Neuron (in vitro differentiated cells): ENCODE results near the gene SLC13A4.
"Not testable (repeated sequence)": the region's sequence is repeated elsewhere in the genome, so short reads cannot be mapped to it uniquely, and the experiment has no call there.

ENCODE experiments used
- H2AFZ ChIP-seq: one replicate; pipeline ENCODE4 v1.6.1; 2013; ENCODE audit warnings: low read depth, mild to moderate bottlenecking, inconsistent platforms, low read length, moderate library complexity
- H3K27me3 ChIP-seq: one replicate; pipeline ENCODE4 v1.6.1; 2013; ENCODE audit warnings: low read length; ENCODE audit not compliant: insufficient read depth
- H3K36me3 ChIP-seq: one replicate; pipeline ENCODE4 v1.6.1; 2013; ENCODE audit warnings: low read length; ENCODE audit not compliant: insufficient read depth
- H3K4me1 ChIP-seq: one replicate; pipeline ENCODE4 v1.6.1; 2013; ENCODE audit warnings: low read length; ENCODE audit not compliant: insufficient read depth
- H3K4me3 ChIP-seq: 2 replicates; pipeline ENCODE4 v1.5.1; 2013; ENCODE audit warnings: mild to moderate bottlenecking, low read length, moderate library complexity
- H3K9me3 ChIP-seq: one replicate; pipeline ENCODE4 v1.6.1; 2013; ENCODE audit warnings: low read length

SLC13A4 gene, protein sequence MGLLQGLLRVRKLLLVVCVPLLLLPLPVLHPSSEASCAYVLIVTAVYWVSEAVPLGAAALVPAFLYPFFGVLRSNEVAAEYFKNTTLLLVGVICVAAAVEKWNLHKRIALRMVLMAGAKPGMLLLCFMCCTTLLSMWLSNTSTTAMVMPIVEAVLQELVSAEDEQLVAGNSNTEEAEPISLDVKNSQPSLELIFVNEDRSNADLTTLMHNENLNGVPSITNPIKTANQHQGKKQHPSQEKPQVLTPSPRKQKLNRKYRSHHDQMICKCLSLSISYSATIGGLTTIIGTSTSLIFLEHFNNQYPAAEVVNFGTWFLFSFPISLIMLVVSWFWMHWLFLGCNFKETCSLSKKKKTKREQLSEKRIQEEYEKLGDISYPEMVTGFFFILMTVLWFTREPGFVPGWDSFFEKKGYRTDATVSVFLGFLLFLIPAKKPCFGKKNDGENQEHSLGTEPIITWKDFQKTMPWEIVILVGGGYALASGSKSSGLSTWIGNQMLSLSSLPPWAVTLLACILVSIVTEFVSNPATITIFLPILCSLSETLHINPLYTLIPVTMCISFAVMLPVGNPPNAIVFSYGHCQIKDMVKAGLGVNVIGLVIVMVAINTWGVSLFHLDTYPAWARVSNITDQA

DNA sequence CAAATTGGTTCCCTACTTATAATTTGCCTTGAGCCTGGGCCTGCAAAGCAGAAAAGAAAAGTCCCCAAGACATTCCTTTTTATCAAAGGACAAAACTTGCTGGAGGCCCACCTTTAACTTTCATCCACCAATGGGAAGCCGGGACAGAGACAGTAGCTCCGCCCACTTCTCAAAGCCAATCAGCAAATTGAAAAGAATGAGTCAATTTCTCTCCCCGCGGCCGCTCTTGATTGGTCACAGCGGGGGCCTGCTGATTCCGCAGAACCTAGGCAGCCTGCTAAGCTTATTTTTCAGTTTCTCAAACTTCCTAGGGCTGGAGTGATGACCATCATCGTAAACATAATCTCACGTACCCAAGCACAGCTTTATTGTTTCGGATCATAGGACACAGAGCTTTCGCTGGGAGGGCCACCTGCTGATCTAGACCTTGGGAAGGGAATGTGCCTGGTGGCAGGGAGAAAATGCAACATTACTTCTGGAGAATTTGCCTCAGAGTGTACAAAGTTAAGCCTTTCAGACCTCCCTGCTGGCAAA, at the start of gene SLC13A4:
Gene SLC13A4, minus strand, starts transcription at position 51 of the 534 bp plus-strand sequence. CDS start 690 bp downstream, outside the sequence.
- Histone ChIP-seq H3K27me3 (no peaks in the 10 kb centered on the region), H3K4me3 (no peak within 1 kb of the TSS), H2AFZ (no peak within 1 kb of the TSS), H3K36me3 (no peaks in the 10 kb centered on the region), H3K4me1 (peaks cover 2% of the 10 kb centered on the region), H3K9me3 (no peaks in the 10 kb centered on the region)

DNA sequence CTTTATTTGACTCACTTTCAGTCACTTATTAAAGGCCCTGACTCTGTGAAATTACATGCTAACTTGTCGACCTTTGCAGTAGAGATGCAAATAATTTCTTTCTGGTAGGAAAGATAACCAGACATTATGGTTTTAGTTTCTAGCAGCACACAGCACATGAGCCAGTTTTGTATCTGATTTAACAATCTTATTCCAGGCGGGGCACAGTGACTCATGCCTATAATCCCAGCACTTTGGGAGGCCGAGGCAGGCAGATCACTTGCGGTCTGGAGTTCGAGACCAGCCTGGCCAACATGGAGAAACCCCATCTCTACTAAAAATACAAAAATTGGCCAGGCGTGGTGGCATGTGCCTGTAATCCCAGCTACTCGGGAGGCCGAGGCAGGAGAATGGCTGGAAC, 47.9 kb upstream of the SLC13A4 start:
- H3K4me3 ChIP-seq, H3K9me3 ChIP-seq, H3K4me1 ChIP-seq, H3K27me3 ChIP-seq, H2AFZ ChIP-seq, H3K36me3 ChIP-seq: not testable (repeated sequence)

DNA sequence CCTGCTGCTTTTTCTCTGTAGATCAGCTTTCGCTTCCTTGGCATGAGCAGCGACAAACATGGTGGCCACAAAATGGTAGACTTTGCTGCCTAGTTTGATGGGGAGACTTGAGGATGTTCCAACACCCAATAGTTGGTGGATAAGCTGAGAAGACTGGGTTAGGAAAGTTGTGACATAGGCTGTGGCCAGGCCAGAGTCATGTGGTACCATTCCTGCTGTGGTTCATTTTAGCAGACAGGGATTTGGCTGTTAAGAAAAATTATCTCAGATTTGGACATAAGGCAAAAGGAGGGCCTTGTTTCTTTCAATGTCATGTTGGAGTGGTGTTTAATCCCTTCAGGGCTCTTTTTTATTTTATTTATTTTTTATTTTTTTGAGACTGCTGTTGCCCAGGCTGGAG, 47.2 kb upstream of the SLC13A4 start:
- H3K4me1 ChIP-seq: peaks cover 5% of the 10 kb centered on the region
- H3K4me3 ChIP-seq: no peak overlapping the region
- no peak overlapping the region for H2AFZ ChIP-seq
- H3K9me3 ChIP-seq: no peaks in the 10 kb centered on the region
- H3K27me3 ChIP-seq: no peaks in the 10 kb centered on the region
- H3K36me3 ChIP-seq: no peaks in the 10 kb centered on the region

DNA sequence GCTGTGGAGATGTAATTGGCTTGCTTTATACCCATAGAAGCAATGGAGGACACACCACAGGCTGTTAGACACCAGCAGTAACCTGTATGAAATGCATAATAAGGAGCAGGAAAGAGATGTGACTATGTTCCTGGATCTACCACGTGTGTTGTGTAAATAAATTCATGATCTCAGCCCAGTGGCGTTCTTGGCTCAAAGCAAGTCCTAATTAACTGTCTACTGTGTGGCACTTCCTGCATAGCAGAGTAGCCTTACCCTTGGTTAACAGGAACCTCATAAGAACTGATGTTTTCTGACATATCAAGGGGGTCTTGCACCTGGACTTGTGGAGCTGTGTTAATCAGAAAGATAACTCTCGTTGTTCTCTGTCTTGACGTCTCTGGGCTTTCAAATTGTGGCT, 46.3 kb upstream of the SLC13A4 start:
- Histone ChIP-seq H3K36me3 (no peaks in the 10 kb centered on the region), H3K9me3 (no peaks in the 10 kb centered on the region), H3K4me1 (peaks cover 5% of the 10 kb centered on the region), H3K4me3 (no peak overlapping the region), H2AFZ (no peak overlapping the region), H3K27me3 (no peaks in the 10 kb centered on the region)

DNA sequence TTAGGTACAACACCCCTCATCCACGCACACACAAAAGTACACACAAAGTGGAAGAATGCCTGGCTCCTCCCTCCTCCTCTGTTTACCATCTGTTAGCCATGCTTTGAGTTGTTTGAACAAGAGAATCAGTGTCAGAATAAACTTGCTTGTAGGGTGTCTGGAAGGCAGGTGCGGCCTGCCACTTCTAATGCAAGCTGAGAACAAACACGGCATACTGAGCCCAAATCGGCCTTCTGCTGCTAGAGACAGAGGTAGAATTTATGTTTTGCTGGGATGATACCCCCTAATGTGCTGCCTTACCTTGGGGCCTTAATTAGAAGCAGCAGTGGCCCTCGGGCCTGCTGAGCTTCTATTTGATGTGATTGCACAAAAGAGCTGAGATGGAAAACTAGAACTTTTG, 45.5 kb upstream of the SLC13A4 start:
- Histone ChIP-seq H2AFZ (no peak overlapping the region), H3K4me1 (peaks cover 5% of the 10 kb centered on the region), H3K9me3 (no peaks in the 10 kb centered on the region), H3K27me3 (no peaks in the 10 kb centered on the region), H3K36me3 (no peaks in the 10 kb centered on the region), H3K4me3 (no peak overlapping the region)

DNA sequence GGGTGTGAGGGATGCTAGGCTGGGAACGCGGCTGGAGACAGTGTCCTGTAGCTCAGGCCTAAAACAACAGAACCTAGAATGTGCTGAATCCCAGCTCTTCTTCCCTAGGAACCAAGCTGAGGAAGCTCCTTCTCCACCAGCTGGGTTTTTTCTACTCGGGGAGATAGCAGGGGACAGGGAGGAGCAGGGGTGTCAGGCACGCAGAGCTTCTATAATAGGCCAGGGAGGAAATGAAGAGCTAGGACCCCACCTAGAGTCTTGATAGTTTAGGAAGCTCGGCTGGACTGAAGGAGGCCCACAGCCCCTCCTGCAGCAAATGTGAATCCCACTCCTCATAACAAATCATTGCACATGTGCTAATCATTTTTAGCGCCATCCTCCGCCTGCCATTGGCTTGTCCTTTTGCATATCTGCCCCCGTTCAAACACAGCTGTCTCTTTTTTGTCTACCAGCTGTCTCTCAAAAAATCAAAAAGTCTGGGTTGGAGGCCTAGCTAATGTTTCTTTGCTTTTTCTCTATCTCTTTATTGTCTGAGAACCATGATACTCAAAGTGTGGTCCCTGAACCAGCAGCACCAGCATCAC, 44.7 kb upstream of the SLC13A4 start:
- Histone ChIP-seq H3K27me3 (peaks cover 3% of the 10 kb centered on the region), H3K36me3 (no peaks in the 10 kb centered on the region), H3K9me3 (no peaks in the 10 kb centered on the region), H2AFZ (no peak overlapping the region), H3K4me3 (no peak overlapping the region), H3K4me1 (peaks cover 5% of the 10 kb centered on the region)

DNA sequence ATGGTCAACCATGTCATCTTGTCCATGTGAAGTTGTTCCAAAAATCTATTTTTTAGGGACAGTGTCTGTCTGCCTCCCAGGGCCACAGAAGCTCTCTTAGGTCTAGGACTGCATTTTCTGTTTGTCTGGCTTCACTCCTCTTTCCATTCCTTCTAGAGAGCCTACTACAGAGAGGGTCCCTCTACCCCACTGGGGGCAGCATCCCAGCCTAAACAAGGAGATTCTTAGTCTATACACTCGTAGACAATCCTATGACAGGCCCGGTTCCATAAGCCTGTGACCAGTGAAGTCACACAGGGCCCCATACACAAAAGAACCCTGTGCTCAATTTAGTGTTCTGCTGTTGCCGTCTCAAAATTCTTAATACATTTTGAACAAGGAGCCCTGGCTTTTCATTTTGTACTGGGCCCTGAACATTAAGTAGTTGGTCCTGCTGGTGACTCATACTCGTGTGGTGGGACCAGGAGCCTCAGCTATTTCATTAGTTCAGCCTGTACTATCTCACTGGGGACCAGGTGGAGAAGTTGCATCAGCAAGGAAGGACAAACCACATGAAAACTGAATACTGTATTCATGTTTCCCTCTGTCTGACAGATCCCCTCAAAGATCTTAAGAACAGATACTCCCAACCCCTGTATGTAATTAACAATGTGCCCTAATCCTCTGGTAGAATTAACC, 44.1 kb upstream of the SLC13A4 start:
- H3K9me3 ChIP-seq: no peaks in the 10 kb centered on the region
- no peaks in the 10 kb centered on the region for H3K36me3 ChIP-seq
- no peak overlapping the region for H2AFZ ChIP-seq
- peaks cover 5% of the 10 kb centered on the region for H3K4me1 ChIP-seq
- peaks cover 3% of the 10 kb centered on the region for H3K27me3 ChIP-seq
- no peak overlapping the region for H3K4me3 ChIP-seq

DNA sequence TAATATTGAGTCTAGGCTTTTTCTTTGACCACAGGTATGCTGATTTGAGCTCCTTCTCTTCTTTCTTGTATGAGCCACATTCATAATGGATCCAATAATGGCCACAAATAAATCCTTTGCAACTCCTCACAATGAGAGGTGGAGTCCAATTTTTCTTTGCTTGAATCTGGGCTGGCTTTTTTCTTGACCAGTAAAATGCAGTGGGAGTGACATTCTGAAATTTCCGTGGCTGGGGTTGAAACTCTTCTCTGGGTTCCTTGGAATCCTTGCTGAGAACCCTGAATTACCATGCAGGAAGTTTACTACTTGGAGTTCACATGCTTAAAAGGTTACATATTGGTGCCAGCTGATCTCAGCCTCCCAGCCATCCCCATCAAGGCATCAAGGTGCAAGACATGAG, 43.1 kb upstream of the SLC13A4 start:
- H3K4me3 ChIP-seq: no peak overlapping the region
- H3K9me3 ChIP-seq: no peaks in the 10 kb centered on the region
- H2AFZ ChIP-seq: no peak overlapping the region
- peaks cover 5% of the 10 kb centered on the region for H3K4me1 ChIP-seq
- H3K27me3 ChIP-seq: peaks cover 3% of the 10 kb centered on the region
- no peaks in the 10 kb centered on the region for H3K36me3 ChIP-seq

DNA sequence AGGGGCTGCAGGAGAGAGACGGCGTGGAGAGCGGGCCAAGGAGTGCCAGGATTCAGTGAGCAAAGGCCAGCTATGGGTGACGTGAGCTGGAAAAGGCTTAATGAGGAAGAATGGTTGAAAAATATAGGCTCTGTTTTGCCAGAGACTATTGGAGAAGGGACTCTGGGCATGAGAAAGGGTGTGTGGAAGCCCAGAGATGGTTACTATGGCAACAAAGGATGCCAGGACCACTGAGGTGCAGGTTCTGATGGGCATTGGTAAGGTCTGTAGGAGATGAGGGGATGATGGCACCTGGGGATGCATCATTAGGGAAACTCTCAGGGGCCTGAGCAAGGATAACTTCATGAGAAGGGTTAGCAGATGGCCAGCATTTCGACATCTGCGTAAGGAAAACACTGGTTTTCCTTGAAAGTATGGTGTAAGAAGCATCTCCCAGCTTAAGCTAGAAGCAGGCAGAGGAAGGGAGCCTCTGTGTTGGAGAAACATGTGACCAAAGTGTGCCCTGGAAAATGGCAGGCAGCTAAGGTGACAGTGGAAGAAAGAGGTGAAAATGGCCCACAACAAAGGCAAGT, 42.2 kb upstream of the SLC13A4 start:
- H2AFZ ChIP-seq: no peak overlapping the region

DNA sequence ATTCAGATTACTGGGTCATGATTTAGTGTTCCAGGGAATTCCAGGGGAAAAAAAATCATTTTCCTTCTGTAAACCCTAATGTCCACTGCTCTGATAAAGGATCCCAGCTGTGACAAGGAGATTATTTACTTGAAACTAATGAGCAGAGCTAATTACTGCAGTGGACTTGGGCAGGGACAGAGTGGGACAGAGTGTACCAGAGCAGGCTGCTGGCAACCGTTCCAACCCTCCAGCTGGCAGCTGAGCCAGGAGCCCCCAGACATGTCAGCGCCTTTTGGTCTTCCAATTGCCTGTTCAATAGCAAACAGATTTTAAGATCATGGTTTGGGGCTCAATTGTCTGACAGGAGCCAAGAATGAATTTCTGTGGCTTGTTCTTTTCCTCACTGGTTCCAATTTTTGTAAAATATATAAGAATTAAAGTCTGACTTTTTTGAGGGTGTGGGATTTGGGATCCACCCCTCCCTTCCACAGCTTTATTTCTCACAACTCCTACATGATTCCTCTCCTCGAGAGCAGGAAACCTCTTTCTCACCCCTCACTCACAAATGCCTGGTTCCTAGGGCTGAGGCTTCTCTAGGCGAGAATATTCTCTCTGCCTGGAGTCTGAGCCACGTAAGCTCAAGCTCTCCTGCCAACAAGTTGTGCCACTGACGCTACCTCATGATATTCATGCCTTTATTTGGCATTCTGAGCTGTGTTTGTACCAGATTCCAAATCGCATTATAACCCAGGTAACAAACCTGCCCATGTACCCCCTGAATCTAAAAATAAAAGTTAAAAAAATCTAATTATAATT, 41.2 kb upstream of the SLC13A4 start:
- no peak overlapping the region for H2AFZ ChIP-seq
- H3K4me3 ChIP-seq: no peak overlapping the region
- peaks cover 5% of the 10 kb centered on the region for H3K4me1 ChIP-seq
- no peaks in the 10 kb centered on the region for H3K36me3 ChIP-seq
- H3K27me3 ChIP-seq: peaks cover 3% of the 10 kb centered on the region
- H3K9me3 ChIP-seq: no peaks in the 10 kb centered on the region

More for the DNA sequence above, 42.2 kb upstream of the SLC13A4 start:
- Histone ChIP-seq H3K9me3 (no peaks in the 10 kb centered on the region), H3K36me3 (no peaks in the 10 kb centered on the region), H3K27me3 (peaks cover 3% of the 10 kb centered on the region), H3K4me1 (peaks cover 5% of the 10 kb centered on the region), H3K4me3 (no peak overlapping the region)

DNA sequence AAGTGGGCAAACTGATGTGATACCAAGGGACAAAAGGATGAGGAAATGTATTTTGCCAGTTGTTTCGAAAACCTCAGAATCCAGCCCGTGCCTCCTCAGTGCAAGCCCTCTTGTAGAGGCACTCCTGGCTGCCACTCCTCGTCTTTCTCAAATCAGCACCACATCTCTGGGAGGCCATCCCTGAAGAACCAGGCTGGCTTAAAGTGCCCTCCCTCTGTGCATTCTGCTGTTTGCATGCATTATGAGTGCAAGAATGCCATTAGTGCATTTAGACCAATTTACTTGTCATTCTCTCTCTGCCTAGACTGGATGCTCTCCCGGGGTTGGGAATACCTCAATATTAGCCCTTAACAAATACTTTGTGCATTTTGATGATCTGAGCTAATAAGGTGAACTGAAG, 40.5 kb upstream of the SLC13A4 start:
- H3K27me3 ChIP-seq: peaks cover 3% of the 10 kb centered on the region
- no peak overlapping the region for H2AFZ ChIP-seq
- H3K4me3 ChIP-seq: no peak overlapping the region
- no peaks in the 10 kb centered on the region for H3K9me3 ChIP-seq
- H3K4me1 ChIP-seq: peaks cover 3% of the 10 kb centered on the region
- H3K36me3 ChIP-seq: no peaks in the 10 kb centered on the region

DNA sequence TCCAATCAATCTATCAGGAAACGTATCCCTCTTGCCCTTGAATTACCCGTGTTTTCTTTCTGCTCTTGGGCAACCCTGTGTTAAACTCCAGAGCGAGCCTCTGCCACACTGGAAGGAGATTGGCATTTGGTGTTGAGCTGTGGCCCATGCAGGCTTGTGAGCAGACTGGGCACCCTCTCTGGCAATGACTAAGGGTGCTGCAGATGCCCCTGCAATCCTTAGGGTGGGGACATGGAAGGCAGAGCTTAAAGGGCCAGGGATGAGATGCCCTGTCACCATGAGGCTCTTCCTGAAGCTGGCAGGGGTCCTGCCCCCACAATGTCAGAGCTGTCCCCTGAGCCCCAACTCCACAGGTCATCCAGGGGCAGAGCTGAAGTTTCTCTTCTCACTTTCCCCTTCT, 40.1 kb upstream of the SLC13A4 start:
- Histone ChIP-seq H3K36me3 (no peaks in the 10 kb centered on the region), H3K4me3 (no peak overlapping the region), H3K4me1 (no peaks in the 10 kb centered on the region), H3K9me3 (no peaks in the 10 kb centered on the region), H2AFZ (no peak overlapping the region), H3K27me3 (peaks cover 3% of the 10 kb centered on the region)
